HG02884 (cell line): ENCODE data around the gene INTS6.

Experiments used
- ATAC-seq: cut with Tn5 transposase; IDR thresholded peaks from one replicate; pipeline ENCODE4 v1.9.1; 2021; ENCODE audit warnings: mild to moderate bottlenecking, moderate library complexity; ENCODE audit not compliant: unreplicated experiment

The INTS6 gene, protein sequence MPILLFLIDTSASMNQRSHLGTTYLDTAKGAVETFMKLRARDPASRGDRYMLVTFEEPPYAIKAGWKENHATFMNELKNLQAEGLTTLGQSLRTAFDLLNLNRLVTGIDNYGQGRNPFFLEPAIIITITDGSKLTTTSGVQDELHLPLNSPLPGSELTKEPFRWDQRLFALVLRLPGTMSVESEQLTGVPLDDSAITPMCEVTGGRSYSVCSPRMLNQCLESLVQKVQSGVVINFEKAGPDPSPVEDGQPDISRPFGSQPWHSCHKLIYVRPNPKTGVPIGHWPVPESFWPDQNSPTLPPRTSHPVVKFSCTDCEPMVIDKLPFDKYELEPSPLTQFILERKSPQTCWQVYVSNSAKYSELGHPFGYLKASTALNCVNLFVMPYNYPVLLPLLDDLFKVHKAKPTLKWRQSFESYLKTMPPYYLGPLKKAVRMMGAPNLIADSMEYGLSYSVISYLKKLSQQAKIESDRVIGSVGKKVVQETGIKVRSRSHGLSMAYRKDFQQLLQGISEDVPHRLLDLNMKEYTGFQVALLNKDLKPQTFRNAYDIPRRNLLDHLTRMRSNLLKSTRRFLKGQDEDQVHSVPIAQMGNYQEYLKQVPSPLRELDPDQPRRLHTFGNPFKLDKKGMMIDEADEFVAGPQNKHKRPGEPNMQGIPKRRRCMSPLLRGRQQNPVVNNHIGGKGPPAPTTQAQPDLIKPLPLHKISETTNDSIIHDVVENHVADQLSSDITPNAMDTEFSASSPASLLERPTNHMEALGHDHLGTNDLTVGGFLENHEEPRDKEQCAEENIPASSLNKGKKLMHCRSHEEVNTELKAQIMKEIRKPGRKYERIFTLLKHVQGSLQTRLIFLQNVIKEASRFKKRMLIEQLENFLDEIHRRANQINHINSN

DNA sequence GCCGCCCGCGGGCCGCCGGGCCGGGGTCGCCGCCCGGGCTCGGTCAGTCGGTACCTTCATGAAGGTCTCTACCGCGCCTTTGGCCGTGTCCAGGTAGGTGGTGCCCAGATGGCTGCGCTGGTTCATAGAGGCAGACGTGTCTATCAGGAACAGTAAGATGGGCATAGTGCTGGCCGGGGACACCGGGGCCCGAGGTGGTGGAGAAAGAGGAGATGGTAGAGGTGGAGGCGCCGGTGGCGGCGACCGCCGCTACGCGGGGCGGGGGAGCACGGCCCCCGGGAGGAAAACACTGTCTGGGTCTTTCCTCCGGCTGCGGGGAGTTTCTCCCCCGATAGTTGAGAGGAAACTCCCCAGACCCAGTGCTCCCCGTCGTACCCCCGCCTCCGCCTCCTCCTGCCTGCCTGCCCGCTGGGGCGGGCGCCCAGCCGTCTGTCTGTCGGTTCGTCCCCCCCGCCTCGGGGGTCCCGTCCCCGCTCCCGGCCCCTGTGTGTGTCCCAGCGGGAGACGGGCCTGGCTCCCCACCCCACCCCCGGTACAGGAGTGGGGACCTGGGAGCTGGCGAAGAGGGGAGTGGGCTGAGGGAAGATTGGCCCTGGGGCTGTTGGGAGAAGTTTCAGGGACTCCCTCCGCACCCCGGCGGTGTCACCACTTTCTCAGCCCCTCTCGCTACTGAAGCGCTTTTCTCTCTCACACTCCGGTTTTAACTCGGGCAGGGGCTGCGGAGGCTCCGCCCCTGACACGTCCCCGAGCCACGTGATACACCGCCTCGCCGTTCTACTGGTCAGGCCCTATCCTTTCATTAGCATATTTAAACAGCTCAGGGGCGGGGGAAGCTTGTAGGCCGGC, at the start of gene INTS6:
Gene INTS6 (minus strand): TSS at position 676 of the 846 bp plus-strand sequence. CDS start 511 bp downstream, at position 165.
- ATAC-seq, result peak; percentile 56

DNA sequence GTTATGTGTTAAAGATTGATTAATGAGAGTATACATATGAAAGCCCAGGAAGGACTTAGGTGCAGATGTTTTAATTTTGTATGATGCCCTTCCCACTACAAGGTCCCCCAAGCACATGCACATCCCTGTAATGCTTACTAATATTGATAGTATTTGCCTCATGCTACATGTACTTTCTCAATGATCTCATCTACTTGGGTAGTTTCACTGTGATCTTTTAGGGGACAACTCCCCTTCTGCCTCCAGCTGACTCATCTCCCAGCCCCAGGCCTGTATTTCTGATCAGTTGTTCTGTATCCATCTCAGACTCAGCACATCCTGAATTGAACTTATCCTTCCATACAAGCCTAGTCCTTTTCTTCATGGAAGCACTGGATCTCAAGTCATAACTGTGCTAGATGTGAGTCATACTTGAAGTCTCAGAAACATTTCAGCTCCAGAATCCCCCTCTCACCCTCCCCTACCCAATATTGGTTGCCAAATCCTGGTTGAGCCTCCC, 49.4 kb upstream of the INTS6 start:
- ATAC-seq, result peak; percentile 99

DNA sequence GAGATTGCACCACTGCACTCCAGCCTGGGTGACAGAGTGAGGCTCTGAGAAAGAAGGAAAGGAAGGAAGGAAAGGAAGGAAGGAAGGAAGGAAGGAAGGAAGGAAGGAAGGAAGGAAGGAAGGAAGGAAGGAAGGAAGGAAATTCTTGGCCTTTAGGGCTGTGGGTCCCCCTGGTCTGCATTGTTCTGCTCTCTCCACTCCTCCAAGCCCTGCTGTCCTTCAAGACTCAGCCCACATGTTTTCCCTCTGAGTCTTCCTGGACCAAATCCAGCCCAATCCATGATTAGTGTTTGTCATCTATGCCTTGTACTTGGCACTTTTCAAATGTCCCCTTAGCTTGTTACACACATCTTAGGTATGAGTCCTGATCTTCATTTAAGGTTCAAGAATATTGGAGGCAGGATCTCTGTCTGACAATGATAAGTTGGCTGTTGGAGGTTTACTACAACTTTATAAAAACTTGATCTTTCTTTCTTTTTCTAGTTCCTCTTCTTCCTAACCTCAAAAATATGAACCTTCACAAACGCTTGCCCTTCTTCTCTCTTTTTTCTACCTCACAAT, 48.8 kb upstream of the INTS6 start:
- ATAC-seq, result peak; percentile 26

DNA sequence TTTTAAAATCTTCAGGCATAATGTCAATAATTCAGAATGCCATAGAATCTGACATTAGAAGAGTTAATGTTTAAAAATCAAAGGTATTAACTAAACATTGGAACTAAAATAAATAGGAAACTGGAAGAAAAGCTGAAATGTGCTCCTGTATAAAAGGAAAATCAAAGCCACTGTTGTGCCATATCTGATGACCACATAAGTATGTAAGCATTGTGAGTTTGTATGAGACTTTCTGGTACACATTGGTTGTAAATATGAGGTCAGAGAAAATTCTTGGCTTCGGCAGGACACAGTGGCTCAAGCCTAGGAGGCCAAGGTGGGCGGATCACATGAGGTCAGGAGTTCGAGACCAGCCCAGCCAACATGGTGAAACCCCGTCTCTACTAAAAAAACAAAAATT, 48.3 kb upstream of the INTS6 start:
- no peak for ATAC-seq

DNA sequence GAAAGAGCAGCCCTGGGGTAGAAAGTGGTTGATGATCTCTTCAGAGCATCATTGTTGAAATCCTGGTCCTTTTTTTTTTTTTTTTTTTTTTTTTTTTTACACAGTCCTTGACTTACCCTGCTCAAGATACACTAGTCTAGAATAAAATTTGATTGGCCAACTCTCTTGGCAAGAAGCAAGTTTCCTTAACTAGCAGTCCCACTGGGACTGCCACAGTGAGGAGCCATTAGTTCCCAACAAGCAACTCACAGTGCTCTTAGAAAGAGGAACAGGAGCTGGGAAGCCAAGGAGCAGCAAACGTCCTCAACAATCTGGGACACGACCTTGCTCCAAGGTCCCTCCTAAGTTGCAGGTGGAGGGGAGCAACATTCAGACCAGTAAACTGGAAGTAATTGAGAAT, 47.9 kb upstream of the INTS6 start:
- no peak for ATAC-seq

DNA sequence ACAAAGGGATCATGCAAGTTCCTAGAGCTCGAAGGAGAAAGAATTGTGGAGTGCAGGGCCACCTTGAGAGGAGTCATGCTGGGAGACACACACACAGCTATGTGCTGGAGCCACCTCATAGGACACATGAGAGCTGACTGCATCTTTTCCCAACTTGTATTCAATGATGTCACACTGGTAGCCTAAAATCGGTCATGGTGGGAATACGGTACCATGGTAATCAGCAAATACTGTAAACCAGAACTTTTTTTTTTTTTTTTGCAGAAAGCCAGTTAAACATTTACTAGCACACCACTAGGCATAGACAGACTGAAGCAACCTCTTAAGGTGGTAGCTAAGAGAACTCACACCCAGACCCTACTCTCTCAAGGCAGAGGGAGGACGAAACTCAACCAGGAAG, 47.0 kb upstream of the INTS6 start:
- ATAC-seq, result no peak

DNA sequence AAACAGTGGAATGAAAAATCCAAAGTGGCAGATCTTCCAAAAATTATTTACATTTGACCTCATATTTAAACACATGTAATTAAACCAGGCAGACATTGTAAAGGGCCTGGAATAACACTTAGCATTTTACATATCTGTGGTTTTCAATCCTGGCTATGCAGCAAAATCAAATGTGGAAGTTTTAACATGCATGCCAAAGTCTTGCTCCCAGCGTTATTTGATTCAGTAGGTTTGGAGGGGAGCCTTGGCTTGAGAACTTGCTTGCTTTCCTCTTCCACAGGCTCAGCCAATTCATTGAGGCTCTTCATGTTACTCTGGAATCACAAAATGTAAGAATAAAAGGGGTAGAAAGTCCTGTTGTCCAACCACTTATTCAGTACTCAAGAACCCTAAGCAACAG, 42.5 kb upstream of the INTS6 start:
- ATAC-seq, result no peak

DNA sequence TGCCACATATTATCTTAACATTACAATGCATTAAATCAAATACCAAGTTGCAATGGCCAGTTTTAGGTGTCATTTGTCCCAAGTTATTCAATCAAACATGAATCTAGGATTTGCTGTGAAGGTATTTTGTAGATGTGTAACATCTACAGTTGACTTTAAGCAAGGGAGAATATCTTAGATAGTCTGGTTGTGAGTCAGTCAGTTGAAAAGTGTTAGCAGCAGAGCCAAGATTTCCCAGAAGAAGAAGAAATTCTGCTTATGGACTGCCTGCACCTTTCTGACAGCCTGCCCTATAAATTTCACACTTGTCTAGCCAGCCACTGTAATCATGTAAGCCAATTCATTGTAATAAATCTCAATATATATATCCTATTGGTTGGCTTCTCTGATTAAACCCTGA, 41.3 kb upstream of the INTS6 start:
- no peak for ATAC-seq

DNA sequence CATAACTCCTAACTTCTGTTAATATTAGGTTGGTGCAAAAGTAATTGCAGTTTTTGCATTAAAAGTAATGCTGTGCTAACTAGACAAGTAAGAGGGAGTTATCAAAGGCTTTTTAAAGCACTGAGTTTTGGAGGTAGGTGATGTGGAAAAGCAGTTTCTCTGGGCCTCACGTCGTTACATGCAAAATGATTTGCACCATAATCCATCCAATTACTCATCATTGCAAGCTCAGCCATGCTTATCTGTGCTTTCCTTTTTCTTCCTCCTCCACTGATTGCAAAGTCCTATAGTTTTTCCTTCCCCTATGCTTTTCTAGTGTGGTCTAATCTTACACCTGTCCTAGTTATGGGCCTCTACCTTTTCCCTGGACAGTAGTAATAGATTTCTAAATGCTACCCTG, 35.4 kb upstream of the INTS6 start:
- no peak for ATAC-seq

DNA sequence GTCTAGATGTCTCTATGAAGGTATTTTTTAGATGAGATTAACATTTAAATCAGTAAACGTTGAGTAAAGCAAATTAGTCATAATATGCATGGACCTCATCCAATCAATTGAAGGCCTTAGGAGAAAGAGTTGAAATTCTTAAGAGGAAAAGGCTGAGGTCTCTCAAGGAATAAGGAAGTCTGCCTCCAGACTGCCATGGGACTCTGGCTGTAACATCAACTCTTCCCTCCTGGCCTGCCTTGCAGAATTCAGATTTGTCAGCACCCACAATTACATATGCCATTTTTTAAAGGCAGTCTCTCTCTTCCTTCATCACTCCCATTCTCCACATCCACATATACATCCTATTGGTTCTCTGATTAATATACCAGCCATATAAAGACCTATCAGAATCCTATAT, 28.8 kb upstream of the INTS6 start:
- no peak for ATAC-seq

DNA sequence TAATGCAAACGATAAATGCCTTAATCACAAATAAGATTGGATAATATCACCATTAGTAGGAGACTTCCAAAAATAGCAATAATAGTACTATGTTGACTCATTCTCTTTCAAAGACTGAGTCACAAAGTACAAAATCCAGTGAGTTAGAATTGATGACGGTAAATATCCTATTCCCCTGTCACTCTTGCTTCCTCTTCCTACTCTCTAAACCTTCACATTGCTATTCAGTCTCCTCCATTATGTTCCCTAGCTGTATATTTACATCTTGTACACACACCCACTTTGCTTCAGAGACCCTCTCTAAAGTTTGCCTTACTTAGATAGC, 26.3 kb upstream of the INTS6 start:
- no peak for ATAC-seq

DNA sequence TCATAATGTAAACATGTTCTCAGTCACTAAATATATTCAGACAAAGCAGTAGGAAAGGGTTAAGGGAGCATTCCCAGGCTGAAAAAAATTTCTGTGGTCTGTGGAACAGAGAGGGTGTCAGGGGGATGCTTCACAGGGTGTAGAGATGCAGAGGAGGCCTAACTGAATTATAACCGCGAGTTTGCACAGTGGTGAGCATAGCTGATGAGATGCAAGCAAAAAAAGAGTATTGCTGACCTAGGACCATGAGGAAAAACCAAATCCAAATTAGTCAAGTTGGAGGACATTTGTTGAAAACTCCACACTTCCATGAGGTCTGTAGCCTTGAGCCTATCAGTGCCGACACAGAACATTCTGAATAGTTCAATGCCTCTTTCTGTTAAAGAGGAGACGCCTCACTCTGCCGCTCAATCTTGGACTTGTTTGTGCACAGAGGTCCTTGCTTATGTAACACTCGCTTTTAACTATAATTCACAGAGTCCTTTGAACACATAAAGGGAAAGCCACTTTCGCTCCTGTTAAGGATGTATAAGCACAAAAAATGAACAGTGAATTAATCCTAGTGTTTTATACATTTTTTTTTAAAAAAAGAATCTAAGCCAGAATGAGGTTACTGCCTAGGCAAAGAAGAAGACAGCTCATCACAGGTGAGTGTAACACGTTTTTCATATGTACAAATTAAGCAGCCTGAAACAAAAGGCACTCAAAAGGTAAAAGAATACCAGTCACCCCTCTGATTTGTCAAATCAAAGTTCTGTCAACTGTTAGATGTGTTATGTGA, 25.8 kb upstream of the INTS6 start:
- no peak for ATAC-seq

DNA sequence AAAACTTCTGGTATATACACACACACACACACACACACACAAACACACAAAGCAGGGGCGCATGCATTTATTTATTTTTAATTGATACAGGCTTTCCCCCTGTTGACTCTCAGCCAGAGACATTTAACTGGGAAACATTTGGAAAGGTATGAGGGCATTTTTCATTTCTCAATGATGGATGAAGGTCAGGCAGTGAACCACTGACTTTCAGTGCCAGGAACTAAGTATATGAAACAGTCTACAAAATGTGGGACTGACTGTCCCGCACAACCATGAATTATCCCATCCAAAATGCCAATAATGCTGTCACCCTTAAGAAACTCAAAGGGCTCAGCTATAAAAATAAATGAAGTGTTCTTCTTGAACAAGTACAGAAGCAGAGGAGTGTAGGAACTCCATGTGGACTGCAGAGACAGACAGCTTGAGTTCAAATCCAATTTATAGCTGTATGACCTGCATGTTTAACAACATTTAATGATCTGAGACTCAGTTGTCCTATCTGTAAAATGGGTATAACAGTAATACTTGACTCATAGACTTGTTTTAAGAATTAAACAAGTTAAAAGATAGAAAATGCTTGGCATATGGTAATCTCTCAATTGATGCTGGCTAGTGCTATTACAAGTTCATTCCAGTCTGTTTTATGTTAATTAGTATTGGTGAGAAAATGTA, 25.0 kb upstream of the INTS6 start:
- ATAC-seq, result no peak

DNA sequence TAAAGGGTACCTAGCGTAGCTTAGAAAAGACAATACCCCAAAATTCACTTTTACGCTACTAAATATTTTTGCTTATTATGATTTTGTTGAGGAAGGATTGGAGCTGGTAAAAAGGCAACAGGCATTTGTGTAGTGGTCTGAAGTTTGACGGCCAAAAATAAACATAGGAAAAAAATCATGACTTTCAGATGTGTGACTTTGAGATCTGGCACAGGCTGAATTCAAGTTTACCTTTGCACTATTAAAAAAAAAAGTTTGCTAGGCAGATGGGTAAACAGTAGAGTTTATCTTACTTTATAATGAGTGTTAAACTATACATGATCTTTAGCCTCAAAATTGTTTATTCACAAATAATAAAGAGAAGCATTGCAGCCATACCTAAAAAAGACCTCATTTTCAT, 24.3 kb upstream of the INTS6 start:
- no peak for ATAC-seq

DNA sequence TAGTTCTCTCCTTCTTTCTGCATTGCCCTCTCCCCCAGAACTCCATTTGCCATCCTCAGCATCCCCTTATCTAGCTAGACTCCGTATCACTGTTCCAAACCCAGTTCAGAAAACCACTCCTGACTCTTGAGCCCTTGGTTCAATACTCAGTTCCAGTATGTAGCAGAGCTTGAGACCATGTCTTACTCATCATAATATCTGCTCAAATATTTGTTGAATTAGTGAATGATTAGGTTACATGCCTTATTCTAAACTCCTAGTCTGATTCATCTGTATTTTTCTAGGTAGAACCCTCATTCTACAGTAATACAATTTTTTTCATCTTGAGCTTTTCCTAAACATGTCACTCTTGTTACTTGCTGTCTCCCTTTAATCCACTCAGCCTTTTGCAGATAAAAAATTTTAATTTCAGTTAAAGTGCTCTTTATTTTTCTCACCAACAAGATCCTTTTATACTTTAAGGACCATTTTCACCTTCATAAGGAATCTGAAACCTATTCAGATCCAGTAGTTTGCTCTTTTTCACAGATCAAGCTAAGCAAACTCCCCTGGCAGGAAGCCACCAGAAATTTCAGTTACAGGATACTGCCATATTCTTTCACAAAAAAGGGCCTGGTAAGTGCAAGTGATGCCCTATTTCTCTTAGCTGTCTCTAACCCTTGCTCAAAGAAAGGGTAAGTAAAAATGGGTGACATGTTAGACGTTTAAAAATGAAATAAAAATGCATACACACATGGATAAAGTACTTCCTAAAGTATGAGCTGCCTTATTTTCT, 23.1 kb upstream of the INTS6 start:
- no peak for ATAC-seq

DNA sequence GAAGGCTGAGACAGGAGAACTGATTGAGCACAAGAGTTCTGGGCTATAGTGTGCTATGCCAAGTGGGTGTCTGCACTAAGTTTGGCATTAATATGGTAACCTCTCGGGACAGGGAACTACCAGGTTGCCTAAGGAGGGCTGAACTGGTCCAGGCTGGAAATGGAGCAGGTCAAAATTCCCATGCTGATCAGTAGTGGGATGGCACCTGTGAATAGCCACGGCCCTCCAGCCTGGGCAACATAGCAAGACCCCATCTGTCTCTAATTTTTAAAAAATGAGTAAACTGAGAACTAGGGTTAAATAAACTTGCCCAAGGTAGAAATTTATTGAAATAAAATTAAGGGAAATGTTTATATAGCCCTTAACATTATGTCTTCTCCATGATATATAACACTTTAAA, 17.0 kb upstream of the INTS6 start:
- no peak for ATAC-seq

DNA sequence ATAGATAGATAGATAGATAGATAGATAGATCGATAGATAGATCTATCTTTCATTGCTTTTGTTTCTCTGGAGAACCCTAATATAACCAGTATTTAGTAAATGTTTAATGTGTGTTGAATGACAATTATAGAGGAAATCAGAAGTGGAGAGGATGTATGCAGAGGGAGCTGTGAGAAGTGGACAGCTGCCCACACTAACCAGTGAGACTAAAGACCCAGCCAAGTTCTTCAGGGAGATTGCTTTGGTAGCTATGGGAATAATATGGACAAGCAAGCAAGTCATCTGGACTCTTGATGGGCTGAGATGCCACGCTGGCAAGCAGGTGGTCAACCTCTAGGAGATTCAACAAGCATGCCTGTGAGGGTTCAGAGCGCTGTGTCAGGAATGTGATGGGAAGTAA, 14.9 kb upstream of the INTS6 start:
- no peak for ATAC-seq

DNA sequence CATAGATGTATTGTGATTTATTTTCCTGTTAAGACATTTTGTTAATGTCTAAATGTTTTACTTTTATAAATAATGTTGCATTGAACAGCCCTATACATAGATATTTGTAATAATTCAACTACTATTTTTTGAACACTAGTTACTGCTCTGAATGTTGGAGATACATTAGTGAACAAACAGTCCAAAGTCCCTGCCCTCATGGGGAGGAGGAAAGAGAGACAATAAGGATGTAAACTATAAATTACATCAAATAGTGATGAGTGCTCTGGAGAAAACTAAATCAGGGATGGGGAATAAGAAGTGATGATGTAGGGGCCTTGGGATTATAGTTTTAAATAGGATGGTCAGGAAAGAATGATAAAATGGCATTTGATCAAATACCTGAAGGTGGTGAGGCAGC, 12.3 kb upstream of the INTS6 start:
- no peak for ATAC-seq
